Measurements from ENCODE around the gene SEC24D. TPM values are rescaled to one million over a fixed set of nuclear protein-coding genes. Genes with fewer than 3 reads are reported as not detected.

Gene SEC24D
- total RNA-seq, 1 donor from 2014 or later: 8.2 TPM

GRCh38 chr4:118776157-118776954, 59.6 kb downstream of the SEC24D start:
- Histone ChIP-seq H3F3A (ENCODE audit: low read depth) (no peaks in the 10 kb centered on the region), H3K4me2 (no peak overlapping the region), H3K4me1 (peaks cover 4% of the 10 kb centered on the region), H3K27me3 (no peaks in the 10 kb centered on the region), H3K36me3 (no peaks in the 10 kb centered on the region), H4K20me1 (ENCODE audit: low read depth) (no peaks in the 10 kb centered on the region), H2AFZ (replicated peaks) (no peak overlapping the region), H3K9ac (no peak overlapping the region), H3K27ac (no peak overlapping the region), H3K79me2 (ENCODE audit: low read depth) (no peaks in the 10 kb centered on the region), H3K4me3 (no peak overlapping the region), H3K9me3 (ENCODE audit: low read depth) (no peaks in the 10 kb centered on the region)
- TF ChIP-seq CTCF (IDR thresholded peaks at IDR 0.05): no peak
- TF ChIP-seq EZH2phosphoT487 (IDR thresholded peaks at IDR 0.05): no peak
- TF ChIP-seq EZH2 (IDR thresholded peaks at IDR 0.05): no peak
- no peaks in the 10 kb centered on the region for H3K4me1 Mint-ChIP-seq
- H3K36me3 Mint-ChIP-seq: peaks cover 5% of the 10 kb centered on the region
- no peak for DNase-seq (ENCODE audit: low spot score)
- no peak overlapping the region for H3K27ac Mint-ChIP-seq
- H3K9me3 Mint-ChIP-seq: peaks cover 3% of the 10 kb centered on the region
- H3K27me3 Mint-ChIP-seq (ENCODE audit: insufficient read depth, low read depth): no peaks in the 10 kb centered on the region
- H3K4me3 Mint-ChIP-seq: no peak overlapping the region

GRCh38 chr4:118775405-118775804, 60.5 kb downstream of the SEC24D start:
- no peak overlapping the region for H3K4me2 ChIP-seq
- DNase-seq (ENCODE audit: low spot score): no peak
- no peak overlapping the region for H3K9ac ChIP-seq
- Mint-ChIP-seq H3K27ac (no peak overlapping the region), H3K4me3 (no peak overlapping the region), H3K9me3 (peaks cover 3% of the 10 kb centered on the region), H3K4me1 (no peaks in the 10 kb centered on the region), H3K36me3 (peaks cover 3% of the 10 kb centered on the region), H3K27me3 (ENCODE audit: insufficient read depth, low read depth) (no peaks in the 10 kb centered on the region)
- no peaks in the 10 kb centered on the region for H3K36me3 ChIP-seq
- no peaks in the 10 kb centered on the region for H3K79me2 ChIP-seq (ENCODE audit: low read depth)
- no peaks in the 10 kb centered on the region for H3F3A ChIP-seq (ENCODE audit: low read depth)
- peaks cover 4% of the 10 kb centered on the region for H3K4me1 ChIP-seq
- H3K27me3 ChIP-seq: no peaks in the 10 kb centered on the region
- no peaks in the 10 kb centered on the region for H3K9me3 ChIP-seq (ENCODE audit: low read depth)
- H3K4me3 ChIP-seq: no peak overlapping the region
- H3K27ac ChIP-seq: no peak overlapping the region
- TF ChIP-seq EZH2 (IDR thresholded peaks at IDR 0.05): no peak
- no peak for TF ChIP-seq CTCF (IDR thresholded peaks at IDR 0.05)
- no peak for TF ChIP-seq EZH2phosphoT487 (IDR thresholded peaks at IDR 0.05)
- H2AFZ ChIP-seq (replicated peaks): no peak overlapping the region
- no peaks in the 10 kb centered on the region for H4K20me1 ChIP-seq (ENCODE audit: low read depth)

GRCh38 chr4:118774989-118775388, 60.9 kb downstream of the SEC24D start:
- Histone ChIP-seq H3K79me2 (ENCODE audit: low read depth) (no peaks in the 10 kb centered on the region), H3F3A (ENCODE audit: low read depth) (no peaks in the 10 kb centered on the region), H3K27ac (no peak overlapping the region), H3K9ac (no peak overlapping the region), H4K20me1 (ENCODE audit: low read depth) (no peaks in the 10 kb centered on the region), H2AFZ (replicated peaks) (no peak overlapping the region), H3K27me3 (no peaks in the 10 kb centered on the region), H3K36me3 (no peaks in the 10 kb centered on the region), H3K4me1 (peaks cover 4% of the 10 kb centered on the region), H3K9me3 (ENCODE audit: low read depth) (no peaks in the 10 kb centered on the region), H3K4me3 (no peak overlapping the region), H3K4me2 (no peak overlapping the region)
- Mint-ChIP-seq H3K27me3 (ENCODE audit: insufficient read depth, low read depth) (no peaks in the 10 kb centered on the region), H3K27ac (no peak overlapping the region), H3K9me3 (peaks cover 3% of the 10 kb centered on the region), H3K4me1 (peaks cover 2% of the 10 kb centered on the region), H3K4me3 (no peak overlapping the region), H3K36me3 (peaks cover 2% of the 10 kb centered on the region)
- TF ChIP-seq EZH2 (IDR thresholded peaks at IDR 0.05): no peak
- TF ChIP-seq EZH2phosphoT487 (IDR thresholded peaks at IDR 0.05): no peak
- no peak for TF ChIP-seq CTCF (IDR thresholded peaks at IDR 0.05)
- no peak for DNase-seq (ENCODE audit: low spot score)

Data from neural progenitor cell (in vitro differentiated cells).